Measurements from ENCODE around the gene GOLGA8A.
A peak's percentile ranks its signal among the peaks of the same experiment; 100 is the strongest.
"Not testable (repeated sequence)": the region's sequence is repeated elsewhere in the genome, so short reads cannot be mapped to it uniquely, and the experiment has no call there.

GOLGA8A gene

GRCh38 chr15:34437687-34438086 lies at the start of gene GOLGA8A:
Gene GOLGA8A, minus strand, starts transcription at chr15:34437808. Its CDS starts 48,117 bp downstream, at chr15:34389691.
- DNase-seq, result peak; percentile 71

GRCh38 chr15:34483644-34484043 lies 46.0 kb upstream of the GOLGA8A start:
- DNase-seq, result no peak

GRCh38 chr15:34481370-34481769 lies 43.8 kb upstream of the GOLGA8A start:
- no peak for DNase-seq

GRCh38 chr15:34473840-34474239 lies 36.2 kb upstream of the GOLGA8A start:
- DNase-seq, result no peak

GRCh38 chr15:34472947-34473346 lies 35.3 kb upstream of the GOLGA8A start:
- no peak for DNase-seq

- DNase-seq, result no peak
Measured at GRCh38 chr15:34470892-34471291, 33.3 kb upstream of the GOLGA8A start.

GRCh38 chr15:34470091-34470490 lies 32.5 kb upstream of the GOLGA8A start:
- DNase-seq, result no peak

GRCh38 chr15:34461730-34462129 lies 24.1 kb upstream of the GOLGA8A start:
- DNase-seq, result no peak

- no peak for DNase-seq
Measured at GRCh38 chr15:34460451-34460850, 22.8 kb upstream of the GOLGA8A start.

- no peak for DNase-seq
Measured at GRCh38 chr15:34456658-34457057, 19.1 kb upstream of the GOLGA8A start.

GRCh38 chr15:34442891-34443290 lies 5.3 kb upstream of the GOLGA8A start:
- DNase-seq, result no peak

- no peak for DNase-seq
Measured at GRCh38 chr15:34439878-34440277, 2.3 kb upstream of the GOLGA8A start.

- peak; percentile 13 for DNase-seq
Measured at GRCh38 chr15:34436956-34437442, 609 bp downstream of the GOLGA8A start.

GRCh38 chr15:34436126-34436955 lies 1.3 kb downstream of the GOLGA8A start:
- DNase-seq, result no peak

GRCh38 chr15:34435658-34436057 lies 1.9 kb downstream of the GOLGA8A start:
- DNase-seq, result no peak

- DNase-seq, result no peak
Measured at GRCh38 chr15:34434627-34435305, 2.8 kb downstream of the GOLGA8A start.

- DNase-seq, result not testable (repeated sequence)
Measured at GRCh38 chr15:34433956-34434626, 3.5 kb downstream of the GOLGA8A start.

- DNase-seq, result not testable (repeated sequence)
Measured at GRCh38 chr15:34430642-34431041, 7.0 kb downstream of the GOLGA8A start.

- not testable (repeated sequence) for DNase-seq
Measured at GRCh38 chr15:34423425-34424090, 14.1 kb downstream of the GOLGA8A start.

- not testable (repeated sequence) for DNase-seq
Measured at GRCh38 chr15:34420953-34421352, 16.7 kb downstream of the GOLGA8A start.

- DNase-seq, result not testable (repeated sequence)
Measured at GRCh38 chr15:34418435-34418834, 19.2 kb downstream of the GOLGA8A start.

GRCh38 chr15:34409511-34409910 lies 28.1 kb downstream of the GOLGA8A start:
- not testable (repeated sequence) for DNase-seq

- not testable (repeated sequence) for DNase-seq
Measured at GRCh38 chr15:34408973-34409372, 28.6 kb downstream of the GOLGA8A start.
